ENCODE measurements around the gene MRPL36. TPM values are rescaled to one million over a fixed set of nuclear protein-coding genes. Genes with fewer than 3 reads are reported as not detected.
"Not testable (repeated sequence)": the region's sequence is repeated elsewhere in the genome, so short reads cannot be mapped to it uniquely, and the experiment has no call there.

MRPL36 gene
- total RNA-seq (2014; rRNA removed; shearing (Covaris generic)): 37.3 and 60.5 TPM in 2 replicates

GRCh38 chr5:1799602-1800471, at the start of gene MRPL36:
TSS of gene MRPL36 (minus strand) at chr5:1799837. CDS start at chr5:1798935, 902 bp downstream.
- peak; percentile 46 for DNase-seq (ENCODE audit: low spot score)

- no peak for DNase-seq (ENCODE audit: low spot score)
Observed at GRCh38 chr5:1847611-1848010, 48.0 kb upstream of the MRPL36 start.

- no peak for DNase-seq (ENCODE audit: low spot score)
Observed at GRCh38 chr5:1847056-1847455, 47.4 kb upstream of the MRPL36 start.

GRCh38 chr5:1846583-1846982, 46.9 kb upstream of the MRPL36 start:
- no peak for DNase-seq (ENCODE audit: low spot score)

- DNase-seq (ENCODE audit: low spot score): no peak
Observed at GRCh38 chr5:1845696-1846095, 46.1 kb upstream of the MRPL36 start.

- DNase-seq (ENCODE audit: low spot score): no peak
Observed at GRCh38 chr5:1844708-1845436, 45.2 kb upstream of the MRPL36 start.

GRCh38 chr5:1843761-1844160, 44.1 kb upstream of the MRPL36 start:
- not testable (repeated sequence) for DNase-seq (ENCODE audit: low spot score)

GRCh38 chr5:1842004-1842819, 42.6 kb upstream of the MRPL36 start:
- DNase-seq (ENCODE audit: low spot score): no peak

- no peak for DNase-seq (ENCODE audit: low spot score)
Observed at GRCh38 chr5:1840741-1841521, 41.3 kb upstream of the MRPL36 start.

- no peak for DNase-seq (ENCODE audit: low spot score)
Observed at GRCh38 chr5:1840071-1840547, 40.5 kb upstream of the MRPL36 start.

GRCh38 chr5:1838013-1838412, 38.4 kb upstream of the MRPL36 start:
- no peak for DNase-seq (ENCODE audit: low spot score)

- DNase-seq (ENCODE audit: low spot score): no peak
Observed at GRCh38 chr5:1836891-1837880, 37.5 kb upstream of the MRPL36 start.

GRCh38 chr5:1836176-1836890, 36.7 kb upstream of the MRPL36 start:
- DNase-seq (ENCODE audit: low spot score): no peak

- DNase-seq (ENCODE audit: low spot score): no peak
Observed at GRCh38 chr5:1835431-1835830, 35.8 kb upstream of the MRPL36 start.

- no peak for DNase-seq (ENCODE audit: low spot score)
Observed at GRCh38 chr5:1834721-1835429, 35.2 kb upstream of the MRPL36 start.

GRCh38 chr5:1834022-1834551, 34.5 kb upstream of the MRPL36 start:
- no peak for DNase-seq (ENCODE audit: low spot score)

- DNase-seq (ENCODE audit: low spot score): no peak
Observed at GRCh38 chr5:1833264-1834021, 33.8 kb upstream of the MRPL36 start.

All from A172 (cell line).